ENCODE data around the gene MVD. TPM values are rescaled to one million over a fixed set of nuclear protein-coding genes. Genes with fewer than 3 reads are reported as not detected.

Gene MVD
- total and polyA plus RNA-seq, 2 of the 13 experiments (the other 11 are each of a cell fraction or from before 2014, with no cell fraction given): 28.1 to 187 TPM

DNA sequence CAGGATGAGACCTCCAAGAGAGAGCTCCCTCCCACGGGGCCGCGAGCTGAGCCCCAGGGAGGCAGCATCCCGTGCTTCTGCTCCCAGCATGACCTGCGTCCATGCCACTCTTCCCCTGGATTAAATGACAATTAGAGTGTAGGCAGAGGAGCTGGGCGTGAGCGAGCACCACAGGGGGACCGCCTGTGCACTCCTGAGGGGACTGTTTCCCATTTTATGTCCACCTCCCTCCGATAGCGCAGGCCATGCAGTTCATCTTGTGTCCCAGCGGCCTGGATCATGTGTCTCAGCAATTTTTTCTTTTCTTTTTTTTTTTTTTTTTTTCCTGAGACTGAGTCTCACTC is 30.3 kb downstream of the MVD start:
- no peaks in the 10 kb centered on the region for H3K4me1 ChIP-seq (ENCODE audit: insufficient read depth, low read length)
- in situ Hi-C loops (cut with HindIII; ENCODE audit: extremely low pct_ligation_motif_present, low pct_unique_long_range_greater_than_20kb): no loop called here
- H3K9ac ChIP-seq (ENCODE audit: insufficient read depth, low read depth, low read length): no peak overlapping the region
- H3K4me3 ChIP-seq (replicated peaks in 1 of 3; ENCODE audit: insufficient read depth in 1 of 3, low read depth in 2 of 3, low read length in 3 of 3): no peak overlapping the region
- no peak overlapping the region for H3K4me2 ChIP-seq (ENCODE audit: low read depth, low read length)
- H3K36me3 ChIP-seq (replicated peaks in 1 of 2; ENCODE audit: control insufficient read depth in 1 of 2, insufficient read depth in 2 of 2, low read length in 2 of 2): peaks cover 19 to 52% of the 10 kb centered on the region in 2 experiments
- TF ChIP-seq ZNF768 (CRISPR knock-in tag; IDR thresholded peaks at IDR 0.05): no peak
- no peak for TF ChIP-seq MXD4 (CRISPR knock-in tag; IDR thresholded peaks at IDR 0.05)
- TF ChIP-seq HOXD1 (CRISPR knock-in tag; IDR thresholded peaks at IDR 0.05): no peak
- TF ChIP-seq DPF2 (CRISPR knock-in tag; IDR thresholded peaks at IDR 0.05; ENCODE audit: borderline replicate concordance, low read depth): no peak
- no peak for TF ChIP-seq NBN (conservative IDR thresholded peaks at IDR 0.05)
- TF ChIP-seq CENPX (CRISPR knock-in tag; IDR thresholded peaks at IDR 0.05): no peak
- no peak for TF ChIP-seq SIN3B (IDR thresholded peaks at IDR 0.05; ENCODE audit: low read length)
- TF ChIP-seq PAF1 (CRISPR knock-in tag; IDR thresholded peaks at IDR 0.05): no peak
- no peak for TF ChIP-seq MIER2 (CRISPR knock-in tag; IDR thresholded peaks at IDR 0.05)
- TF ChIP-seq, protein P1, sequence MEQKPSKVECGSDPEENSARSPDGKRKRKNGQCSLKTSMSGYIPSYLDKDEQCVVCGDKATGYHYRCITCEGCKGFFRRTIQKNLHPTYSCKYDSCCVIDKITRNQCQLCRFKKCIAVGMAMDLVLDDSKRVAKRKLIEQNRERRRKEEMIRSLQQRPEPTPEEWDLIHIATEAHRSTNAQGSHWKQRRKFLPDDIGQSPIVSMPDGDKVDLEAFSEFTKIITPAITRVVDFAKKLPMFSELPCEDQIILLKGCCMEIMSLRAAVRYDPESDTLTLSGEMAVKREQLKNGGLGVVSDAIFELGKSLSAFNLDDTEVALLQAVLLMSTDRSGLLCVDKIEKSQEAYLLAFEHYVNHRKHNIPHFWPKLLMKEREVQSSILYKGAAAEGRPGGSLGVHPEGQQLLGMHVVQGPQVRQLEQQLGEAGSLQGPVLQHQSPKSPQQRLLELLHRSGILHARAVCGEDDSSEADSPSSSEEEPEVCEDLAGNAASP (CRISPR knock-in tag; IDR thresholded peaks at IDR 0.05; ENCODE audit: borderline replicate concordance): no peak
- TF ChIP-seq ZFYVE20 (CRISPR knock-in tag; IDR thresholded peaks at IDR 0.05; ENCODE audit: borderline replicate concordance, low read depth): no peak
- TF ChIP-seq MAFF (IDR thresholded peaks at IDR 0.05; ENCODE audit: low read depth, low read length): no peak
- TF ChIP-seq ZNF563 (CRISPR knock-in tag; IDR thresholded peaks at IDR 0.05): no peak
- TF ChIP-seq ZNF124 (CRISPR knock-in tag; IDR thresholded peaks at IDR 0.05): no peak
- TF ChIP-seq, protein P2, sequence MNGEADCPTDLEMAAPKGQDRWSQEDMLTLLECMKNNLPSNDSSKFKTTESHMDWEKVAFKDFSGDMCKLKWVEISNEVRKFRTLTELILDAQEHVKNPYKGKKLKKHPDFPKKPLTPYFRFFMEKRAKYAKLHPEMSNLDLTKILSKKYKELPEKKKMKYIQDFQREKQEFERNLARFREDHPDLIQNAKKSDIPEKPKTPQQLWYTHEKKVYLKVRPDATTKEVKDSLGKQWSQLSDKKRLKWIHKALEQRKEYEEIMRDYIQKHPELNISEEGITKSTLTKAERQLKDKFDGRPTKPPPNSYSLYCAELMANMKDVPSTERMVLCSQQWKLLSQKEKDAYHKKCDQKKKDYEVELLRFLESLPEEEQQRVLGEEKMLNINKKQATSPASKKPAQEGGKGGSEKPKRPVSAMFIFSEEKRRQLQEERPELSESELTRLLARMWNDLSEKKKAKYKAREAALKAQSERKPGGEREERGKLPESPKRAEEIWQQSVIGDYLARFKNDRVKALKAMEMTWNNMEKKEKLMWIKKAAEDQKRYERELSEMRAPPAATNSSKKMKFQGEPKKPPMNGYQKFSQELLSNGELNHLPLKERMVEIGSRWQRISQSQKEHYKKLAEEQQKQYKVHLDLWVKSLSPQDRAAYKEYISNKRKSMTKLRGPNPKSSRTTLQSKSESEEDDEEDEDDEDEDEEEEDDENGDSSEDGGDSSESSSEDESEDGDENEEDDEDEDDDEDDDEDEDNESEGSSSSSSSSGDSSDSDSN (CRISPR knock-in tag; IDR thresholded peaks at IDR 0.05): no peak
- no peak for TF ChIP-seq MATR3 (CRISPR knock-in tag; IDR thresholded peaks at IDR 0.05)
- TF ChIP-seq ZNF558 (CRISPR knock-in tag; IDR thresholded peaks at IDR 0.05; ENCODE audit: borderline replicate concordance): no peak
- BruUV-seq (replicated peaks): no TSS peak
- no peak for ATAC-seq
- WGBS (ENCODE audit: low lambda C conversion rate): 95% methylated on average over 11 of the region's 11 CpGs
- ChIA-PET CTCF (ENCODE audit: low intra/inter-chr PET ratio, low total read pairs) (no interaction called here), POLR2A (interaction anchor here (0.6 kb wide), 1 partner anchor 861 kb away, joined by 3 read pairs; no protein-coding TSS in a partner anchor)
- H4K20me1 ChIP-seq (ENCODE audit: insufficient read depth, low read length): peaks cover 3% of the 10 kb centered on the region; the same call in 1 of the 2 replicates
- FAIRE-seq: no peak
- intact Hi-C loops (cut with micrococcal nuclease; ENCODE audit: unreplicated experiment): no loop called here
- DNase-seq (ENCODE audit: low spot score): no peak
- H3K27me3 ChIP-seq (ENCODE audit: control insufficient read depth in 1 of 2, insufficient read depth in 2 of 2, low read length in 2 of 2): peaks cover 0 to 4% of the 10 kb centered on the region in 2 experiments; a peak in 1 of 5 replicates
- H2AFZ ChIP-seq (ENCODE audit: low read length): no peak overlapping the region
- no peaks in the 10 kb centered on the region for H3K79me2 ChIP-seq (ENCODE audit: insufficient read depth, low read length)
- H3K9me3 ChIP-seq (ENCODE audit: low read length): no peaks in the 10 kb centered on the region
- no peak overlapping the region for H3K27ac ChIP-seq (ENCODE audit: extremely low read length, insufficient read depth, low read length)

Data from HepG2 (cell line).